ENCODE measurements around the gene CACNA1I. TPM values are rescaled to one million over a fixed set of nuclear protein-coding genes. Genes with fewer than 3 reads are reported as not detected.

Gene CACNA1I
- total and polyA plus RNA-seq, 2 donors from 2014 or later = 0.63 TPM; not detected in 1

- FAIRE-seq (no peak), DNase-seq (no peak)
- H3K4me1 ChIP-seq (ENCODE audit: control insufficient read depth in 2 of 3, insufficient read depth in 2 of 3, low read depth in 1 of 3, low read length in 3 of 3) = no peaks in the 10 kb centered on the region
- H3K4me3 ChIP-seq (ENCODE audit: low read length in 3 of 3) = no peak overlapping the region
- intact Hi-C loops (cut with DNase I) = no loop called here
- no peaks in the 10 kb centered on the region for H3K27me3 ChIP-seq (ENCODE audit: control insufficient read depth, insufficient read depth, low read length)
- no peaks in the 10 kb centered on the region for H3K9me3 ChIP-seq (ENCODE audit: control insufficient read depth in 2 of 3, insufficient read depth in 1 of 3, low read length in 3 of 3)
- H3K27ac ChIP-seq (ENCODE audit: low read depth in 2 of 2, low read length in 2 of 2) = no peak overlapping the region
- no peak overlapping the region for H3K9ac ChIP-seq (ENCODE audit: low read length in 3 of 3)
- no peaks in the 10 kb centered on the region for H3K36me3 ChIP-seq (ENCODE audit: control insufficient read depth in 2 of 3, insufficient read depth in 3 of 3, low read length in 3 of 3)
- TF ChIP-seq CTCF (IDR thresholded peaks at IDR 0.05; ENCODE audit: borderline replicate concordance, extremely low read depth, insufficient read depth) = no peak
Measured at GRCh38 chr22:39728236-39728860, 157.8 kb downstream of the CACNA1I start.

GRCh38 chr22:39729141-39729934 is 158.8 kb downstream of the CACNA1I start:
- no peaks in the 10 kb centered on the region for H3K4me1 ChIP-seq (ENCODE audit: control insufficient read depth in 2 of 3, insufficient read depth in 2 of 3, low read depth in 1 of 3, low read length in 3 of 3)
- H3K9me3 ChIP-seq (ENCODE audit: control insufficient read depth in 2 of 3, insufficient read depth in 1 of 3, low read length in 3 of 3) = no peaks in the 10 kb centered on the region
- no peaks in the 10 kb centered on the region for H3K27me3 ChIP-seq (ENCODE audit: control insufficient read depth, insufficient read depth, low read length)
- no peak overlapping the region for H3K9ac ChIP-seq (ENCODE audit: low read length in 3 of 3)
- no peaks in the 10 kb centered on the region for H3K36me3 ChIP-seq (ENCODE audit: control insufficient read depth in 2 of 3, insufficient read depth in 3 of 3, low read length in 3 of 3)
- no peak overlapping the region for H3K27ac ChIP-seq (ENCODE audit: low read depth in 2 of 2, low read length in 2 of 2)
- DNase-seq (no peak), FAIRE-seq (no peak)
- intact Hi-C loops (cut with DNase I) = no loop called here
- no peak overlapping the region for H3K4me3 ChIP-seq (ENCODE audit: low read length in 3 of 3)
- no peak for TF ChIP-seq CTCF (IDR thresholded peaks at IDR 0.05; ENCODE audit: borderline replicate concordance, extremely low read depth, insufficient read depth)

GRCh38 chr22:39731481-39731880 is 160.9 kb downstream of the CACNA1I start:
- Histone ChIP-seq H3K9ac (ENCODE audit: low read length in 3 of 3) (no peak overlapping the region), H3K36me3 (ENCODE audit: control insufficient read depth in 2 of 3, insufficient read depth in 3 of 3, low read length in 3 of 3) (no peaks in the 10 kb centered on the region), H3K27ac (ENCODE audit: low read depth in 2 of 2, low read length in 2 of 2) (no peak overlapping the region), H3K9me3 (ENCODE audit: control insufficient read depth in 2 of 3, insufficient read depth in 1 of 3, low read length in 3 of 3) (no peaks in the 10 kb centered on the region), H3K4me1 (ENCODE audit: control insufficient read depth in 2 of 3, insufficient read depth in 2 of 3, low read depth in 1 of 3, low read length in 3 of 3) (no peaks in the 10 kb centered on the region), H3K27me3 (ENCODE audit: control insufficient read depth, insufficient read depth, low read length) (no peaks in the 10 kb centered on the region), H3K4me3 (ENCODE audit: low read length in 3 of 3) (no peak overlapping the region)
- DNase-seq (no peak), FAIRE-seq (no peak)
- intact Hi-C loops (cut with DNase I) = no loop called here
- no peak for TF ChIP-seq CTCF (IDR thresholded peaks at IDR 0.05; ENCODE audit: borderline replicate concordance, extremely low read depth, insufficient read depth)
